ENCODE measurements around the gene HNRNPA1. TPM values are rescaled to one million over a fixed set of nuclear protein-coding genes. Genes with fewer than 3 reads are reported as not detected.

The HNRNPA1 gene
- total RNA-seq = 100 to 1,000 TPM; 158 to 220 TPM

GRCh38 chr12:54280468-54281260, at the start of gene HNRNPA1:
TSS of gene HNRNPA1 (plus strand) at chr12:54280726. CDS start at chr12:54280808, 82 bp downstream.

GRCh38 chr12:54279632-54280467, 676 bp upstream of the HNRNPA1 start, which contains the start of gene CBX5:
TSS of gene CBX5 (minus strand) at chr12:54280122. CDS start at chr12:54257650, 22,472 bp downstream.

GRCh38 chr12:54300732-54301427, 20.4 kb downstream of the HNRNPA1 start, which contains the start of gene NFE2:
TSS of gene NFE2 (minus strand) at chr12:54301015. CDS start at chr12:54295248, 5,767 bp downstream.

GRCh38 chr12:54324617-54325441, 44.3 kb downstream of the HNRNPA1 start, which contains the start of gene COPZ1:
TSS of gene COPZ1 (plus strand) at chr12:54325131. CDS start at chr12:54325164, 33 bp downstream.

Small RNA genes lying within 50 kb of the gene (small RNA-seq; reads per million reads assigned to genes)
- gene RN7SL390P = 0 reads per million in 2 donors
- 0 to 0.17 reads per million in 2 donors for gene RNU6-950P

Other genes starting within 250 kb of the HNRNPA1 start
- 1 to 10 TPM in 1 of 2 donors, not detected in 1; 1.7 TPM for gene HOXC5, start 247.7 kb upstream of the HNRNPA1 start, total RNA-seq
- gene HOXC4, start 226.9 kb upstream of the HNRNPA1 start, total RNA-seq = 1 to 10 TPM in 1 of 2 donors, not detected in 1; 3.3 TPM
- gene SMUG1, start 91.7 kb upstream of the HNRNPA1 start, total RNA-seq = 10 to 100 TPM; 28.6 to 37.6 TPM
- gene CBX5, start 604 bp upstream of the HNRNPA1 start, total RNA-seq = 10 to 100 TPM; 15.8 to 24.6 TPM
- not detected for gene NFE2, start 20.3 kb downstream of the HNRNPA1 start, total RNA-seq
- gene COPZ1, start 44.4 kb downstream of the HNRNPA1 start, total RNA-seq = 10 to 100 TPM; 90.5 to 95.2 TPM
- gene GPR84, start 83.8 kb downstream of the HNRNPA1 start, total RNA-seq = under 1 TPM in 1 of 2 donors, not detected in 1; under 0.01 TPM
- 1 to 10 TPM in 1 of 2 donors, under 1 TPM in 1; 1.00 to 2.4 TPM for gene ZNF385A, start 104.0 kb downstream of the HNRNPA1 start, total RNA-seq
- gene ITGA5, start 138.5 kb downstream of the HNRNPA1 start, total RNA-seq = 10 to 100 TPM; 78.5 to 88.2 TPM
- not detected for gene GTSF1, start 192.9 kb downstream of the HNRNPA1 start, total RNA-seq
- not detected for gene NCKAP1L, start 217.0 kb downstream of the HNRNPA1 start, total RNA-seq